Measurements from ENCODE around the gene ZMYND8. TPM values are rescaled to one million over a fixed set of nuclear protein-coding genes. Genes with fewer than 3 reads are reported as not detected.

The ZMYND8 gene
- total and polyA plus RNA-seq, 10 of the 15 experiments (the other 5 are each of a cell fraction or from before 2014, with no cell fraction given), result 12.9 to 54.8 (median 23.1) TPM

- no peak for TF ChIP-seq ATF3 (IDR thresholded peaks at IDR 0.05; ENCODE audit: borderline replicate concordance, extremely low read depth, low read depth, low read length)
- TF ChIP-seq FOXM1 (IDR thresholded peaks at IDR 0.05; ENCODE audit: low read depth, low read length), result peak; percentile 84; the same call in 1 of the 2 replicates
- no peak for TF ChIP-seq ZSCAN29 (IDR thresholded peaks at IDR 0.05)
- no peak for TF ChIP-seq JUNB (IDR thresholded peaks at IDR 0.05)
- peak; percentile 92 for TF ChIP-seq SMAD1 (IDR thresholded peaks at IDR 0.05; ENCODE audit: low read depth, partially characterized antibody)
- TF ChIP-seq GATAD2B (conservative IDR thresholded peaks at IDR 0.05; ENCODE audit: low read depth), result peak; percentile 91
- peak; percentile 97 for TF ChIP-seq IKZF1 (conservative IDR thresholded peaks at IDR 0.05)
- TF ChIP-seq MTA3 (IDR thresholded peaks at IDR 0.05; ENCODE audit: borderline replicate concordance, low read length), result 0 out of 2 replicates have a peak, but pooled peaks have one; percentile 30
- TF ChIP-seq BCL11A (IDR thresholded peaks at IDR 0.05; ENCODE audit: low read depth, low read length), result peak; percentile 34; the same call in 1 of the 2 replicates
- TF ChIP-seq PML (IDR thresholded peaks at IDR 0.05; ENCODE audit: low read length), result no peak
- peak; percentile 79 for TF ChIP-seq MTA2 (IDR thresholded peaks at IDR 0.05; ENCODE audit: low read depth)
- peak; percentile 97 for TF ChIP-seq ZNF687 (IDR thresholded peaks at IDR 0.05)
- no peak for TF ChIP-seq TCF3 (IDR thresholded peaks at IDR 0.05; ENCODE audit: borderline replicate concordance, insufficient read depth, low read depth, low read length)
- no peak for TF ChIP-seq ZNF207 (IDR thresholded peaks at IDR 0.05; ENCODE audit: borderline replicate concordance)
- no peak for TF ChIP-seq KLF5 (IDR thresholded peaks at IDR 0.05; ENCODE audit: partially characterized antibody)
- peak; percentile 41; the same call in 1 of the 2 replicates for TF ChIP-seq TCF12 (IDR thresholded peaks at IDR 0.05; ENCODE audit: low read depth, low read length)
- no peak for TF ChIP-seq HDGF (IDR thresholded peaks at IDR 0.05)
- peak; percentile 96 for TF ChIP-seq CUX1 (IDR thresholded peaks at IDR 0.05; ENCODE audit: insufficient replicate concordance, low read depth, low read length)
- TF ChIP-seq NBN (IDR thresholded peaks at IDR 0.05), result peak; percentile 68
- no peak for TF ChIP-seq ZNF384 (IDR thresholded peaks at IDR 0.05; ENCODE audit: borderline replicate concordance, low read depth, low read length)
- no peak for TF ChIP-seq MYC (IDR thresholded peaks at IDR 0.05; ENCODE audit: insufficient read depth, insufficient read length, insufficient replicate concordance, low read length, severe bottlenecking)
These were observed 97.5 kb downstream of the ZMYND8 start (continued) for GRCh38 chr20:47258745-47259695.

Measured in GM12878 (cell line).